Upper lobe of left lung (tissue), 6 donors: ENCODE measurements around the gene XPR1. TPM values are rescaled to one million over a fixed set of nuclear protein-coding genes. Genes with fewer than 3 reads are reported as not detected.
A peak's percentile ranks its signal among the peaks of the same experiment; 100 is the strongest.

Experiments
- ATAC-seq, 2 donors: fragments of 200-7000 bp; cut with Tn5 transposase; one replicate each; pipeline ENCODE4 v1.9.1; 2022; ENCODE audit warnings: mild to moderate bottlenecking in 2 of 2, moderate library complexity in 2 of 2; ENCODE audit not compliant: low FRiP score in 2 of 2
- DNase-seq, 2 donors: peaks; one replicate each; pipeline ENCODE4 v3.0.0-alpha.2; 2019 to 2020
- H3K27ac ChIP-seq, 4 donors: fragments of 200-600 bp; sonication (generic); one replicate each; pipeline ENCODE4 v1.5.1; 2016 to 2019
- H3K27me3 ChIP-seq, 4 donors: fragments of 200-600 bp; sonication (generic); one replicate each; pipeline ENCODE4 v1.5.1; 2017 to 2019
- H3K36me3 ChIP-seq, 4 donors: fragments of 200-600 bp; sonication (generic); one replicate each; pipeline ENCODE4 v1.5.1; 2016 to 2019
- H3K4me1 ChIP-seq, 4 donors: fragments of 200-600 bp; sonication (generic); one replicate each; pipeline ENCODE4 v1.5.1; 2018 to 2019
- H3K4me3 ChIP-seq, 4 donors: fragments of 200-600 bp; sonication (generic); one replicate each; pipeline ENCODE4 v1.5.1; 2017 to 2019; ENCODE audit warnings: mild to moderate bottlenecking in 2 of 4, moderate library complexity in 1 of 4
- H3K9me3 ChIP-seq, 4 donors: fragments of 200-600 bp; sonication (generic); one replicate each; pipeline ENCODE4 v1.5.1; 2018 to 2019
- CTCF ChIP-seq, 6 experiments: fragments of 450-650 bp in 4 of 6; fragments of 200-600 bp in 2 of 6; sonication (generic) in 2 of 6; IDR thresholded peaks; one replicate each; pipeline ENCODE4 v1.5.1; 2016 to 2019; ENCODE audit warnings: antibody characterized with exemption in 6 of 6
- EP300 ChIP-seq, 4 donors: sonication (generic); formaldehyde crosslinking; IDR thresholded peaks; one replicate each; pipeline ENCODE4 v1.5.1; 2017; ENCODE audit warnings: antibody characterized with exemption in 4 of 4, control low read depth in 2 of 4
- POLR2A ChIP-seq, 4 donors: fragments of 450-650 bp; IDR thresholded peaks; one replicate each; pipeline ENCODE4 v1.5.1; 2016 to 2017; ENCODE audit warnings: antibody characterized with exemption in 4 of 4, mild to moderate bottlenecking in 2 of 4
- POLR2AphosphoS5 ChIP-seq, 2 donors: sonication (generic); formaldehyde crosslinking; IDR thresholded peaks; one replicate each; pipeline ENCODE4 v1.5.1; 2017; ENCODE audit warnings: antibody characterized with exemption in 2 of 2
- WGBS, 2 donors: methylation state at CpG; one replicate each; pipeline ENCODE4 v1.1.5; 2017 to 2018; 5-methylcytosine and 5-hydroxymethylcytosine counted together
- total RNA-seq, 6 donors: library from RNA; depleted of rRNA in 4 of 6; stranded (reverse); fragments of >200 nt in 4 of 6; gene quantifications; one replicate each; pipeline versions ENCODE4 v1.1.0 to v1.2.1, GENCODE V29; 2016 to 2021
- donor health status: DM: no; HTN: no; CAD: no; lungs with moderate emphysema.
- donor health status: DM: no; HTN: yes; CAD: no; lungs with severe emphysema.

The XPR1 gene
- total RNA-seq, 6 donors from 2014 or later = 21.3 to 30.2 (median 25.3) TPM

- TF ChIP-seq EP300 (IDR thresholded peaks at IDR 0.05) = no peak
- no peak for TF ChIP-seq POLR2A (IDR thresholded peaks at IDR 0.05)
- no peak for TF ChIP-seq POLR2AphosphoS5 (IDR thresholded peaks at IDR 0.05)
- no peak for TF ChIP-seq CTCF (IDR thresholded peaks at IDR 0.05)
- 89 to 99% methylated on average over 8 of the region's 8 CpGs for WGBS, 2 donors
- H3K4me1 ChIP-seq = peaks cover 0 to 4% (median 0%) of the 10 kb centered on the region in 4 donors
- no peak overlapping the region for H3K4me3 ChIP-seq
- H3K9me3 ChIP-seq = no peaks in the 10 kb centered on the region
- ATAC-seq (no peak), DNase-seq (no peak)
- H3K36me3 ChIP-seq = peaks cover 0 to 10% (median 0%) of the 10 kb centered on the region in 4 donors
- H3K27me3 ChIP-seq = no peaks in the 10 kb centered on the region
- H3K27ac ChIP-seq = no peak overlapping the region
Measured at GRCh38 chr1:180920702-180921101, 288.9 kb downstream of the XPR1 start.

GRCh38 chr1:180921386-180921785 is 289.6 kb downstream of the XPR1 start:
- TF ChIP-seq POLR2A (IDR thresholded peaks at IDR 0.05) = no peak
- no peak for TF ChIP-seq EP300 (IDR thresholded peaks at IDR 0.05)
- TF ChIP-seq CTCF (IDR thresholded peaks at IDR 0.05) = no peak
- TF ChIP-seq POLR2AphosphoS5 (IDR thresholded peaks at IDR 0.05) = no peak
- DNase-seq = peak in 1 of 2 donors; percentile 44
- Histone ChIP-seq H3K4me3 (no peak overlapping the region), H3K27ac (no peak overlapping the region), H3K9me3 (no peaks in the 10 kb centered on the region), H3K4me1 (peaks cover 0 to 5% (median 2%) of the 10 kb centered on the region in 4 donors), H3K36me3 (peaks cover 0 to 8% (median 0%) of the 10 kb centered on the region in 4 donors), H3K27me3 (no peaks in the 10 kb centered on the region)
- WGBS, 2 donors = 90 to 96% methylated on average over 6 of the region's 6 CpGs
- no peak for ATAC-seq

- ATAC-seq = no peak
- no peak overlapping the region for H3K27ac ChIP-seq
Measured at GRCh38 chr1:180921891-180922630, 290.2 kb downstream of the XPR1 start.

GRCh38 chr1:180922631-180923015 is 290.8 kb downstream of the XPR1 start:
- Histone ChIP-seq H3K4me1 (peaks cover 0 to 5% (median 2%) of the 10 kb centered on the region in 4 donors), H3K4me3 (no peak overlapping the region), H3K27me3 (no peaks in the 10 kb centered on the region), H3K36me3 (peaks cover 0 to 7% (median 0%) of the 10 kb centered on the region in 4 donors), H3K27ac (no peak overlapping the region), H3K9me3 (no peaks in the 10 kb centered on the region)
- 78 to 91% methylated on average over 8 of the region's 8 CpGs for WGBS, 2 donors
- TF ChIP-seq POLR2A (IDR thresholded peaks at IDR 0.05) (no peak), CTCF (IDR thresholded peaks at IDR 0.05) (no peak), EP300 (IDR thresholded peaks at IDR 0.05) (no peak), POLR2AphosphoS5 (IDR thresholded peaks at IDR 0.05) (no peak)
- ATAC-seq (no peak), DNase-seq (no peak)

More at GRCh38 chr1:180921891-180922630, 290.2 kb downstream of the XPR1 start:
- WGBS, 2 donors = 81 to 86% methylated on average over 18 to 21 of the region's 21 CpGs
- Histone ChIP-seq H3K4me3 (no peak overlapping the region), H3K27me3 (no peaks in the 10 kb centered on the region), H3K9me3 (no peaks in the 10 kb centered on the region), H3K36me3 (peaks cover 0 to 7% (median 0%) of the 10 kb centered on the region in 4 donors), H3K4me1 (peaks cover 0 to 5% (median 2%) of the 10 kb centered on the region in 4 donors)
- TF ChIP-seq EP300 (IDR thresholded peaks at IDR 0.05) (no peak), CTCF (IDR thresholded peaks at IDR 0.05) (no peak), POLR2AphosphoS5 (IDR thresholded peaks at IDR 0.05) (no peak), POLR2A (IDR thresholded peaks at IDR 0.05) (no peak)
- peak in 1 of 2 donors; percentile 65 for DNase-seq
